GM13976 (cell line): ENCODE results near the gene PATJ.

Experiments
- DNase-seq: peaks from one replicate; pipeline ENCODE4 v3.0.0; 2012; ENCODE audit warnings: low spot score
- CTCF ChIP-seq: IDR thresholded peaks from 2 replicates; pipeline ENCODE4 v1.5.1; 2012; ENCODE audit warnings: borderline replicate concordance, mild to moderate bottlenecking; ENCODE audit not compliant: insufficient read depth; ENCODE audit errors: extremely low read depth, missing control alignments, control extremely low read depth
- in situ Hi-C: fragments of 300-500 bp; cut with MboI; formaldehyde crosslinking; loops from one replicate; pipeline ENCODE4 v1.12.0; 2022; ENCODE audit warnings: low sequenced_read_pairs, mixed read lengths, inconsistent platforms; ENCODE audit not compliant: unreplicated experiment

The PATJ gene

DNA sequence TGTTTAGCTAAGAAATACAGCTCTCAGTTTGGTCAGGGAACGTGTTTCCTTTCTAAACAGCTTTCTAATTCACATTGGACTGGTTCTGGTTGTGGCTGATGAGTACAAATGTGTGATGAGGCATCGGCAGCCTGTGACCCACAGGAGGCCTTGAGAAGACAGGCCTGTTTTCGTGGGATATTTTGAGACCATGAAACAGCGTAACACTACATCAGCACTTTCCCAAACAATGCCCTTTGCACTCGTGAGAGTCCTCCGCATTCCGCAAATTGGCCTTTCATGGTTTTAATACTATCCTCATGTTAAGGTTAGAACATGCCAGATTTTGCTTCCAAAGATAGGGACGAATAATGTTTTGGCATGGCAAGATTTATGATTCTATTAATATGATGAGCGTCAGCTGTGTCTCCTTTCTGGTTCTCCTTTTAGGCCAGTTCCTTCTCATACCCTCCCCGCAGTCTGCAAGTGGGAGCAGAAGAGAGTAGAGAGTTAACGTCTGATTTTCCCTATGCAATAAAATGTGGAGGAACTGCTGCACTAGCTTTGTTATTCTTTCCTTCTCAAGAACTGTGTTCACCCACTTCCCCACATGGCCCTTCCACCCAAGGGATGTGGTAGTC, 368.0 kb downstream of the PATJ start:
- no peak for DNase-seq
- in situ Hi-C loops, result no loop called here
- no peak for TF ChIP-seq CTCF

- no peak for TF ChIP-seq CTCF
- no peak for DNase-seq
- in situ Hi-C loops, result no loop called here
Observed at GRCh38 chr1:62111084-62111483, 368.8 kb downstream of the PATJ start.

GRCh38 chr1:62113507-62113906, 371.2 kb downstream of the PATJ start:
- DNase-seq, result no peak
- in situ Hi-C loops, result no loop called here
- no peak for TF ChIP-seq CTCF

GRCh38 chr1:62117018-62117750, 374.9 kb downstream of the PATJ start:
- DNase-seq, result no peak
- in situ Hi-C loops, result no loop called here
- TF ChIP-seq CTCF, result no peak

DNA sequence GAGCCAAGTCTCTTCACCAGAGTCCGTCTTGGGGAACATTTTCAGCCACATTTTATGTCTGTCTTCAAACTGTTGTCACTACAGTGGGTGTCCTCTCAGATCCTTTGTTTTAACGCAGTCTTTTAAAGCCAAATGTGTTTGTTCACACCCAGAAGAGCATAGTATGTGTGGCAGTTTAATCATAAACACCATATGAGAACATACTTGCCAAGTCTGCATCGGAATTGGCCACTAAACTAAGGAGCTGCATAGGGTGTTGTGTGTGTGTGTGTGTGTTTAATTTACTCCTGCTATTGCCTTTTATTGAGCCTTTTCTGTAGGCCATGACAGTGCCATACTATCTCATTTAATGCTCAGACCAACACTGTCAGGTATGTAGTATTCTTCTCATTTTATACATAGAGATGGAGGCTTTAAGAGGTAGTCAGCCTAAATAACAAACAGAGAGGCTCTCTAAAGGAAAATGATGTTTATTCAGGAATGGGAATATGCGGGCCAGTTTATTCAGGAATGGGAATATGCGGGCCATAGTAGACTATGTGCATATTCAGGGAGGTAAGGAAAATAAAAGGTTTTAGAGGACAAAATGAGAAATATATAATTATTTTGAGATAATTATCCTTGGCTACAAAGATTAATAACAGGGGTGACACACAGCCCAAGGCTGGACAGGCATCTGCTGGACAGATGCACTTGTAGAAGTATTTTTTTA, 384.5 kb downstream of the PATJ start:
- no peak for TF ChIP-seq CTCF
- DNase-seq, result no peak
- in situ Hi-C loops, result no loop called here

- in situ Hi-C loops, result no loop called here
- TF ChIP-seq CTCF, result no peak
Observed at GRCh38 chr1:62128745-62129144, 386.5 kb downstream of the PATJ start.

More at GRCh38 chr1:62128745-62129144, 386.5 kb downstream of the PATJ start:
- no peak for DNase-seq
